ENCODE data around the gene SRGAP1.

SRGAP1 gene

GRCh38 chr12:64001439-64001838 lies 156.9 kb downstream of the SRGAP1 start:
- Histone ChIP-seq H2BK120ac (ENCODE audit: low read depth, low read length) (no peak overlapping the region), H3K4me3 (ENCODE audit: low read length in 2 of 2) (no peak overlapping the region), H3K36me3 (replicated peaks in 1 of 2; ENCODE audit: control insufficient read depth in 2 of 2, insufficient read depth in 2 of 2, low read length in 2 of 2) (peaks cover 0 to 33% of the 10 kb centered on the region in 2 donors), H3K9me3 (replicated peaks in 1 of 2; ENCODE audit: control insufficient read depth in 2 of 2, insufficient read depth in 1 of 2, low read depth in 1 of 2, low read length in 2 of 2) (peaks cover 0 to 9% of the 10 kb centered on the region in 2 donors), H2BK5ac (ENCODE audit: low read length) (no peak overlapping the region), H2AK5ac (ENCODE audit: low read depth, low read length) (no peak overlapping the region), H3K23ac (ENCODE audit: low read depth, low read length, poor library complexity) (no peak overlapping the region), H4K91ac (ENCODE audit: low read depth, low read length, poor library complexity) (no peak overlapping the region), H2AFZ (ENCODE audit: low read length) (no peak overlapping the region), H2BK15ac (ENCODE audit: low read length) (no peak overlapping the region), H3K4ac (ENCODE audit: low read length) (no peak overlapping the region), H3K4me2 (ENCODE audit: insufficient read depth, low read length, poor library complexity, severe bottlenecking) (no peak overlapping the region), H3K79me1 (ENCODE audit: low read depth, low read length) (no peaks in the 10 kb centered on the region), H3K9ac (ENCODE audit: low read depth, low read length, poor library complexity) (no peak overlapping the region), H2BK12ac (ENCODE audit: low read length) (no peak overlapping the region), H3K18ac (ENCODE audit: low read length) (no peak overlapping the region), H3K27ac (replicated peaks; ENCODE audit: low read length) (no peak overlapping the region), H3K27me3 (ENCODE audit: control insufficient read depth in 3 of 3, insufficient read depth in 3 of 3, low read depth in 1 of 3, low read length in 3 of 3) (no peaks in the 10 kb centered on the region), H3K4me1 (ENCODE audit: control insufficient read depth in 2 of 2, insufficient read depth in 1 of 2, low read depth in 1 of 2, low read length in 2 of 2) (no peaks in the 10 kb centered on the region), H4K8ac (ENCODE audit: low read depth, low read length) (no peak overlapping the region), H3K14ac (ENCODE audit: low read length) (no peak overlapping the region)
- no peak for DNase-seq (ENCODE audit: low spot score)

DNA sequence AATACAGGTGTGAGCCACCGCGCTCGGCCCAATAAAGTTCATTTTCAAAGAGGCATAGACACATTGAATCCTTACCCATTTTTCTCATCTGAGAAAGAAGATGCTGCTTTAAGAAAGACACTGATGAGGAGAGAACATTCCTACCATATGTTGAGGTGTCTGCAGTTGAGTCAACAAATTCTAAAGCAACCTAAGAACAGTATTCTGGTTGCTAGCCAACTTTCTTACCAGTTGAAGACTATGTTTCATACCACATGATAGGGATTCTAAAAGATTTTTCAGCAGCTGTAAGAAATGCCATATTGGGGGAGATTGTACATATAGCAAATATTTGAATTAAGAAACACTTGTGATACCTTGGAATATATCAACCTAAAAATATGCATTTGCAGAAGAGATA lies 160.1 kb downstream of the SRGAP1 start:
- H2BK5ac ChIP-seq (ENCODE audit: low read length): no peak overlapping the region
- no peak overlapping the region for H3K18ac ChIP-seq (ENCODE audit: low read length)
- no peak overlapping the region for H2BK15ac ChIP-seq (ENCODE audit: low read length)
- H2BK12ac ChIP-seq (ENCODE audit: low read length): no peak overlapping the region
- H2AK5ac ChIP-seq (ENCODE audit: low read depth, low read length): no peak overlapping the region
- H4K91ac ChIP-seq (ENCODE audit: low read depth, low read length, poor library complexity): no peak overlapping the region
- DNase-seq (ENCODE audit: low spot score): no peak
- no peak overlapping the region for H3K4me2 ChIP-seq (ENCODE audit: insufficient read depth, low read length, poor library complexity, severe bottlenecking)
- H3K4me1 ChIP-seq (ENCODE audit: control insufficient read depth in 2 of 2, insufficient read depth in 1 of 2, low read depth in 1 of 2, low read length in 2 of 2): no peaks in the 10 kb centered on the region
- H3K23ac ChIP-seq (ENCODE audit: low read depth, low read length, poor library complexity): no peak overlapping the region
- H3K36me3 ChIP-seq (replicated peaks in 1 of 2; ENCODE audit: control insufficient read depth in 2 of 2, insufficient read depth in 2 of 2, low read length in 2 of 2): peaks cover 0 to 21% of the 10 kb centered on the region in 2 donors
- H3K9me3 ChIP-seq (replicated peaks in 1 of 2; ENCODE audit: control insufficient read depth in 2 of 2, insufficient read depth in 1 of 2, low read depth in 1 of 2, low read length in 2 of 2): peaks cover 0 to 16% of the 10 kb centered on the region in 2 donors
- H3K4me3 ChIP-seq (ENCODE audit: low read length in 2 of 2): no peak overlapping the region
- H4K8ac ChIP-seq (ENCODE audit: low read depth, low read length): no peak overlapping the region
- no peak overlapping the region for H3K4ac ChIP-seq (ENCODE audit: low read length)
- H3K14ac ChIP-seq (ENCODE audit: low read length): no peak overlapping the region
- no peak overlapping the region for H2AFZ ChIP-seq (ENCODE audit: low read length)
- no peak overlapping the region for H3K27ac ChIP-seq (replicated peaks; ENCODE audit: low read length)
- no peaks in the 10 kb centered on the region for H3K27me3 ChIP-seq (ENCODE audit: control insufficient read depth in 3 of 3, insufficient read depth in 3 of 3, low read depth in 1 of 3, low read length in 3 of 3)
- no peak overlapping the region for H3K9ac ChIP-seq (ENCODE audit: low read depth, low read length, poor library complexity)
- no peak overlapping the region for H2BK120ac ChIP-seq (ENCODE audit: low read depth, low read length)
- no peaks in the 10 kb centered on the region for H3K79me1 ChIP-seq (ENCODE audit: low read depth, low read length)
- no CpG with 5 or more reads among the region's 3 CpGs for WGBS, 2 donors (ENCODE audit: extremely low coverage in 2 of 2, insufficient read length in 2 of 2, insufficient replicate concordance in 1 of 2)

DNA sequence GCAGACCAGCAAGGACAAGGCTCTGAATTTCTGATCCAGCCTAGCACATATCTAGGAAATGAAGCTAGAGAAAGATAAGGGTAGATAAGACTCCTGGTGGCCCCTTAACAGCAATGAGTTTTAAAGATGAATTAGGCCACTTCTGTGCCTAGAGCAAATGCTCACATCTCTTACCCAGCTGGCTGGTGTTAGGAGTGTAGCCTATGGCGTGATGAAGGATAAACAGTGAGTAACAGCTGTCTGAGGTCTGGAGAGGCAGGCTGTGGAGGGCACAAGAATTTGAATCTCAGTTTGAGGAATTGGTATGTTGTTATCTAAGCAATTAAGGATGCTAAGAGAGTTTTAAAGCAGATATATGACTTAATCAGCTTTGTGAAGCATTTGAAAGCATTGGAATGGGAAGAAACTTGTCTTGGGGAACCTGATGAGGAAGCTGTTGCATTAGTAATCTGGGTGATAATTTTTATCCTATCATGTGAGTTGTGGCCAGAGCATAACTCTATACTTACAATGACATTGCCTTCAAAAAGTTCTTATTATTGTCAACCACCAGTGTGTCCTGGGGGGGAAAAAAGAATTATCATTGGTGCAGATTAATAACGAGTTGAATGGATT lies 161.8 kb downstream of the SRGAP1 start:
- Histone ChIP-seq H4K8ac (ENCODE audit: low read depth, low read length) (no peak overlapping the region), H2BK120ac (ENCODE audit: low read depth, low read length) (no peak overlapping the region), H3K4me3 (ENCODE audit: low read length in 2 of 2) (no peak overlapping the region), H3K27ac (replicated peaks; ENCODE audit: low read length) (no peak overlapping the region), H3K36me3 (replicated peaks in 1 of 2; ENCODE audit: control insufficient read depth in 2 of 2, insufficient read depth in 2 of 2, low read length in 2 of 2) (peaks cover 0 to 15% of the 10 kb centered on the region in 2 donors), H3K79me1 (ENCODE audit: low read depth, low read length) (no peaks in the 10 kb centered on the region), H2BK12ac (ENCODE audit: low read length) (no peak overlapping the region), H3K4ac (ENCODE audit: low read length) (no peak overlapping the region), H2AFZ (ENCODE audit: low read length) (no peak overlapping the region), H4K91ac (ENCODE audit: low read depth, low read length, poor library complexity) (no peak overlapping the region), H3K14ac (ENCODE audit: low read length) (no peak overlapping the region), H3K4me2 (ENCODE audit: insufficient read depth, low read length, poor library complexity, severe bottlenecking) (no peak overlapping the region), H2BK15ac (ENCODE audit: low read length) (no peak overlapping the region), H3K27me3 (ENCODE audit: control insufficient read depth in 3 of 3, insufficient read depth in 3 of 3, low read depth in 1 of 3, low read length in 3 of 3) (no peaks in the 10 kb centered on the region), H2AK5ac (ENCODE audit: low read depth, low read length) (no peak overlapping the region), H3K23ac (ENCODE audit: low read depth, low read length, poor library complexity) (no peak overlapping the region), H3K9me3 (replicated peaks in 1 of 2; ENCODE audit: control insufficient read depth in 2 of 2, insufficient read depth in 1 of 2, low read depth in 1 of 2, low read length in 2 of 2) (peaks cover 0 to 16% of the 10 kb centered on the region in 2 donors), H3K4me1 (ENCODE audit: control insufficient read depth in 2 of 2, insufficient read depth in 1 of 2, low read depth in 1 of 2, low read length in 2 of 2) (no peaks in the 10 kb centered on the region), H2BK5ac (ENCODE audit: low read length) (no peak overlapping the region), H3K9ac (ENCODE audit: low read depth, low read length, poor library complexity) (no peak overlapping the region), H3K18ac (ENCODE audit: low read length) (no peak overlapping the region)
- WGBS, 2 donors (ENCODE audit: extremely low coverage in 2 of 2, insufficient read length in 2 of 2, insufficient replicate concordance in 1 of 2): no CpG with 5 or more reads among the region's 2 CpGs
- no peak for DNase-seq (ENCODE audit: low spot score)

GRCh38 chr12:64007853-64008252 lies 163.4 kb downstream of the SRGAP1 start:
- Histone ChIP-seq H2AK5ac (ENCODE audit: low read depth, low read length) (no peak overlapping the region), H3K23ac (ENCODE audit: low read depth, low read length, poor library complexity) (no peak overlapping the region), H3K4me1 (ENCODE audit: control insufficient read depth in 2 of 2, insufficient read depth in 1 of 2, low read depth in 1 of 2, low read length in 2 of 2) (no peaks in the 10 kb centered on the region), H3K4me2 (ENCODE audit: insufficient read depth, low read length, poor library complexity, severe bottlenecking) (no peak overlapping the region), H3K4me3 (ENCODE audit: low read length in 2 of 2) (no peak overlapping the region), H3K4ac (ENCODE audit: low read length) (no peak overlapping the region), H2BK15ac (ENCODE audit: low read length) (no peak overlapping the region), H4K8ac (ENCODE audit: low read depth, low read length) (no peak overlapping the region), H3K36me3 (replicated peaks in 1 of 2; ENCODE audit: control insufficient read depth in 2 of 2, insufficient read depth in 2 of 2, low read length in 2 of 2) (peaks cover 0 to 7% of the 10 kb centered on the region in 2 donors), H3K9ac (ENCODE audit: low read depth, low read length, poor library complexity) (no peak overlapping the region), H4K91ac (ENCODE audit: low read depth, low read length, poor library complexity) (no peak overlapping the region), H2BK120ac (ENCODE audit: low read depth, low read length) (no peak overlapping the region), H3K9me3 (replicated peaks in 1 of 2; ENCODE audit: control insufficient read depth in 2 of 2, insufficient read depth in 1 of 2, low read depth in 1 of 2, low read length in 2 of 2) (peaks cover 0 to 16% of the 10 kb centered on the region in 2 donors), H3K18ac (ENCODE audit: low read length) (no peak overlapping the region), H2BK12ac (ENCODE audit: low read length) (no peak overlapping the region), H3K27me3 (ENCODE audit: control insufficient read depth in 3 of 3, insufficient read depth in 3 of 3, low read depth in 1 of 3, low read length in 3 of 3) (no peaks in the 10 kb centered on the region), H2AFZ (ENCODE audit: low read length) (no peak overlapping the region), H3K79me1 (ENCODE audit: low read depth, low read length) (no peaks in the 10 kb centered on the region), H2BK5ac (ENCODE audit: low read length) (no peak overlapping the region), H3K27ac (replicated peaks; ENCODE audit: low read length) (no peak overlapping the region), H3K14ac (ENCODE audit: low read length) (no peak overlapping the region)
- no CpG with 5 or more reads among the region's 2 CpGs for WGBS, 2 donors (ENCODE audit: extremely low coverage in 2 of 2, insufficient read length in 2 of 2, insufficient replicate concordance in 1 of 2)
- no peak for DNase-seq (ENCODE audit: low spot score)

All from neuronal stem cell (in vitro differentiated cells).